ENCODE measurements around the gene PRICKLE1.

PRICKLE1 gene

GRCh38 chr12:42589465-42590329 is at the start of gene PRICKLE1:
TSS of gene PRICKLE1 (minus strand) at chr12:42589746. CDS start at chr12:42472516, 117,230 bp downstream.
- no peak for DNase-seq

- no peak for DNase-seq
Observed at GRCh38 chr12:42638697-42639096, 49.2 kb upstream of the PRICKLE1 start.

GRCh38 chr12:42638011-42638410 is 48.5 kb upstream of the PRICKLE1 start:
- no peak for DNase-seq

GRCh38 chr12:42636993-42637392 is 47.4 kb upstream of the PRICKLE1 start:
- no peak for DNase-seq

GRCh38 chr12:42633594-42633993 is 44.0 kb upstream of the PRICKLE1 start:
- no peak for DNase-seq

GRCh38 chr12:42631513-42631912 is 42.0 kb upstream of the PRICKLE1 start:
- no peak for DNase-seq

- DNase-seq: no peak
Observed at GRCh38 chr12:42630314-42630713, 40.8 kb upstream of the PRICKLE1 start.

- no peak for DNase-seq
Observed at GRCh38 chr12:42627151-42627550, 37.6 kb upstream of the PRICKLE1 start.

- DNase-seq: no peak
Observed at GRCh38 chr12:42625611-42626010, 36.1 kb upstream of the PRICKLE1 start.

- no peak for DNase-seq
Observed at GRCh38 chr12:42617622-42618021, 28.1 kb upstream of the PRICKLE1 start.

- no peak for DNase-seq
Observed at GRCh38 chr12:42615006-42615405, 25.5 kb upstream of the PRICKLE1 start.

- DNase-seq: no peak
Observed at GRCh38 chr12:42612231-42612613, 22.7 kb upstream of the PRICKLE1 start.

GRCh38 chr12:42611571-42612230 is 22.2 kb upstream of the PRICKLE1 start:
- DNase-seq: no peak

GRCh38 chr12:42609605-42610004 is 20.1 kb upstream of the PRICKLE1 start:
- DNase-seq: no peak

- DNase-seq: no peak
Observed at GRCh38 chr12:42608196-42608825, 18.8 kb upstream of the PRICKLE1 start.

GRCh38 chr12:42607584-42608058 is 18.1 kb upstream of the PRICKLE1 start:
- no peak for DNase-seq

GRCh38 chr12:42606471-42606870 is 16.9 kb upstream of the PRICKLE1 start:
- DNase-seq: no peak

- no peak for DNase-seq
Observed at GRCh38 chr12:42605685-42606084, 16.1 kb upstream of the PRICKLE1 start.

GRCh38 chr12:42603246-42603990 is 13.9 kb upstream of the PRICKLE1 start:
- no peak for DNase-seq

- DNase-seq: no peak
Observed at GRCh38 chr12:42593874-42594273, 4.3 kb upstream of the PRICKLE1 start.

GRCh38 chr12:42590330-42590934 is 886 bp upstream of the PRICKLE1 start:
- DNase-seq: no peak
